ENCODE measurements around the gene TBPL1. TPM values are rescaled to one million over a fixed set of nuclear protein-coding genes. Genes with fewer than 3 reads are reported as not detected.
"Not testable (repeated sequence)": the region's sequence is repeated elsewhere in the genome, so short reads cannot be mapped to it uniquely, and the experiment has no call there.

Gene TBPL1
- total RNA-seq, 1 donor from 2014 or later, result 48.4 TPM

- Mint-ChIP-seq H3K27me3 (no peaks in the 10 kb centered on the region), H3K27ac (no peak overlapping the region), H3K36me3 (ENCODE audit: insufficient read depth) (peaks cover 2% of the 10 kb centered on the region), H3K4me3 (ENCODE audit: low read depth) (no peak overlapping the region), H3K4me1 (ENCODE audit: low read depth) (peaks cover 4% of the 10 kb centered on the region), H3K9me3 (ENCODE audit: low read depth) (no peaks in the 10 kb centered on the region)
- DNase-seq (ENCODE audit: low spot score, unreplicated experiment), result no peak
- TF ChIP-seq CTCF (IDR thresholded peaks at IDR 0.05; ENCODE audit: unreplicated experiment), result no peak
Observed at GRCh38 chr6:133971861-133972260, 18.8 kb downstream of the TBPL1 start.

DNA sequence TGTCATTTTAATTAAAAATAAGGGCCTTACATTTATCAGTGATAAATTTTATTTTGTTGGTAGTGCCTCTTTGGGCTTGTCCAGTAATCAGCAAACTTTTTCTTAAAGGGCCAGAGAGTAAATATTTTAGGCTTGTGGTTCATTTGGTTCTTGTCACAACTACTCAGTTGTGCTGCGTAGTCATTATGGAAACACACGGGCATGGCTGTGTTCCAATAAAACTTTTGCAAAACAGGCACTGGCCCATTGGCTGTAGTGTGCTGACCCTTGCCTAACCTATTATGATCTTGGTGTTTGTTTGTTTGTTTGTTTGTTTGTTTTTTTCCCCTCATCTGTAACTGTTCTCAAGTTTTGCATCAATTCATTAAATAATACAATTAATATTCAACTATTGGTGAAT is 19.4 kb downstream of the TBPL1 start:
- H3K4me1 Mint-ChIP-seq (ENCODE audit: low read depth), result peaks cover 3% of the 10 kb centered on the region
- no peak overlapping the region for H3K27ac Mint-ChIP-seq
- no peaks in the 10 kb centered on the region for H3K27me3 Mint-ChIP-seq
- TF ChIP-seq CTCF (IDR thresholded peaks at IDR 0.05; ENCODE audit: unreplicated experiment), result no peak
- H3K9me3 Mint-ChIP-seq (ENCODE audit: low read depth), result no peaks in the 10 kb centered on the region
- no peak overlapping the region for H3K4me3 Mint-ChIP-seq (ENCODE audit: low read depth)
- DNase-seq (ENCODE audit: low spot score, unreplicated experiment), result no peak
- H3K36me3 Mint-ChIP-seq (ENCODE audit: insufficient read depth), result peaks cover 2% of the 10 kb centered on the region

DNA sequence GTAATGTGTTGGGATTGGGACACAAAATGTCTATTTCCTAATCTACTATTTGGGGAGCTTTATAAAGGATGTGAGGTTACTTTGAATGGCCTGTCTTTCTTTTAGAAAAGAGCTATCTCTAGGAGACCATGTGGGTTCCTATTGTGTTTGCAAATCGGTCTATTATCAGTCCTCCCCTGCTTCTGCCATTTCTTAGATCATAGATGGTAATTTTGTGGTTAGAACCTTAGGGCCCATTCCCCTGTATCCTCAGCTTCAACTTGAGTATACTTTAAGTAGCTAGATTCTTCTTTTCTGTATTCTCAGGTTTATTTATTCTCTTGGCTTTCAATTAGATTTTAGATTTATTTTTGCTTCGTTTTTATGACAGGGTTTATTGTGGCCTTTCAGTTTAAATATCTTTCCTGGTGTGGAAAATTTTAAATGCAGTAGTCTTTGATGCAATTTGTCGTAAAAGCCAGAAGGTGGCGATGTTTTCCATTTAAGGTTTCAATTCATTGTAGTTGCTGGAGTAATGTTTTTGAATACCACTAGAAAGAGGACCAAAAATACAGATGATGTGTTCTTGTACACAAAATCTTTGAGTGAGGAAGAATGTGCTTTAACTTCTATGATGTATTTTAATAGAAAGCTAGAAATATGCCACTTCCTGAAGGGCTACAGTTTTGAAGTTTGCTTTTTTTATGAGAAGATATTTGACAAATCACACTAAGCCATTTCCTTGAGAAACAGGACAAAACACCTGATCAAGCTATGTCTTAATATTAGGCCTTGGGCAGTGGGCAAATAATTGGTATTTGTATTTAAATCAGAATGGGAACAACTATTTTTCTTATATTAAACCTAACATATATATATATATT is 20.3 kb downstream of the TBPL1 start:
- Mint-ChIP-seq H3K4me1 (ENCODE audit: low read depth) (peaks cover 4% of the 10 kb centered on the region), H3K27ac (peak overlapping the region; percentile 2), H3K9me3 (ENCODE audit: low read depth) (no peaks in the 10 kb centered on the region), H3K27me3 (no peaks in the 10 kb centered on the region), H3K36me3 (ENCODE audit: insufficient read depth) (peaks cover 2% of the 10 kb centered on the region), H3K4me3 (ENCODE audit: low read depth) (no peak overlapping the region)
- peak; percentile 77 for TF ChIP-seq CTCF (IDR thresholded peaks at IDR 0.05; ENCODE audit: unreplicated experiment)
- no peak for DNase-seq (ENCODE audit: low spot score, unreplicated experiment)

DNA sequence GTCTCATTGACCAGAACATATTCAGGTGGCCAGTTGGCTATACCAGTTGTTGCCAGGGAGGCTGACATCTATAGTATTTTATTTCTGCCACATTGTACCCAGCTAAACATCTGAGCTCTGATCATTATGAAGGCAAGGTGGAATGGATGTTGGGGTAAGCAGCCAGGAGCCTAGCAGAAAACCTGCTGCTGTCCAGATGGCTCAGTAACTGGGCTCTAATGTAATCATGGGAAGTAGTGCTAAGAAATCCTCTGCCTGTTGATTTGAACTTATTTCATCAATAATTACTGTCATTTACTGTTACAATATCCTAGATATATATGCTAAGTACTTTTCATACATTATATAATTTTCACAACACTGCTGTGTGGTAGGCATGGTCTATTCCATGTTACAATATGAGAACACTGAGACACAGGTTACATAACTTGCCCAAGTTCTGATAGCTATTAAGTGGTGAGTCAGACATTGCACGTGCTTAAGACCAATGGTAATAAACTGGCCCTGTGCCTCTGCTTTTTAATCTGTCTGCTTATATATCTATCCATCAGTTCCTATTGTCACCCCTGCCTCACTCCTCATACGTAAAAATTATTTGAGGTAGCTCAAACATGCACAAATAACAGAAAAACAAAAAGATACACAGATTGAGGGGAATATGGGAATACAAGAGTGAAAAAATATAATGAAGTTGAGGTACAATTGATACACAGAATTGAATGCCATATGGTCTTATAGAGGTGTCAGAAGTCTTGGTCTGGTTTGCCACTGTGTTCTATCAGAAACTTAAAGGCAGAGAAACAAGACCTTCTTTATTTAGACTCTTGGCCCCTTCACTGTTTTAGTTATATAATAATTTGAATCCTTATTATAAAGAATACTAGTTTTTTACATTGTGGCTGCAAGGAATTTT is 25.2 kb downstream of the TBPL1 start:
- H3K9me3 Mint-ChIP-seq (ENCODE audit: low read depth), result no peaks in the 10 kb centered on the region
- H3K27ac Mint-ChIP-seq, result no peak overlapping the region
- H3K36me3 Mint-ChIP-seq (ENCODE audit: insufficient read depth), result peaks cover 11% of the 10 kb centered on the region
- H3K4me3 Mint-ChIP-seq (ENCODE audit: low read depth), result no peak overlapping the region
- peaks cover 6% of the 10 kb centered on the region for H3K4me1 Mint-ChIP-seq (ENCODE audit: low read depth)
- no peaks in the 10 kb centered on the region for H3K27me3 Mint-ChIP-seq
- no peak for TF ChIP-seq CTCF (IDR thresholded peaks at IDR 0.05; ENCODE audit: unreplicated experiment)
- no peak for DNase-seq (ENCODE audit: low spot score, unreplicated experiment)

DNA sequence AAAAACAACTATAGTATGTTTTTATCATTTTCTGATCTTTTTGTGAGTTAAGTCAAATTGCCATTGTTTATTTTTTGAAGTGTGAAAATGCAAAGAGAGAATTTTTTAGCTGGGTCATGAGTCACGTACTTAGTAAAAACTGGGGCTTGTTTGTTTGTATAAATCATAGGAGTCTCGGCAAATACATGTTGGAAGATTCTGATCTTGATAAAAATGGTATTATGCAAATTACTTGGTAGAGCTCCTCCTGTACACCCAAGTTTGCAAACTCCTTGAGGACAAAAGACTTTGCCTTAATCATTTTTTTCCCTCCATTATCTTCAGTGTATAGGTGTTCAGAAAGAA is 25.8 kb downstream of the TBPL1 start:
- Mint-ChIP-seq H3K27me3 (no peaks in the 10 kb centered on the region), H3K36me3 (ENCODE audit: insufficient read depth) (peaks cover 12% of the 10 kb centered on the region), H3K9me3 (ENCODE audit: low read depth) (no peaks in the 10 kb centered on the region), H3K4me1 (ENCODE audit: low read depth) (peaks cover 3% of the 10 kb centered on the region), H3K4me3 (ENCODE audit: low read depth) (no peak overlapping the region), H3K27ac (no peak overlapping the region)
- TF ChIP-seq CTCF (IDR thresholded peaks at IDR 0.05; ENCODE audit: unreplicated experiment), result no peak
- DNase-seq (ENCODE audit: low spot score, unreplicated experiment), result no peak

- H3K4me1 Mint-ChIP-seq (ENCODE audit: low read depth); H3K9me3 Mint-ChIP-seq (ENCODE audit: low read depth); H3K27me3 Mint-ChIP-seq; H3K27ac Mint-ChIP-seq; H3K4me3 Mint-ChIP-seq (ENCODE audit: low read depth); DNase-seq (ENCODE audit: low spot score, unreplicated experiment): not testable (repeated sequence)
- peaks cover 12% of the 10 kb centered on the region for H3K36me3 Mint-ChIP-seq (ENCODE audit: insufficient read depth)
Observed at GRCh38 chr6:133979269-133979963, 26.4 kb downstream of the TBPL1 start.
